Sigmoid colon (tissue), 4 donors: ENCODE data around the gene TSSK2.

Experiments used
- POLR2A ChIP-seq, 2 donors: fragments of 450-650 bp; IDR thresholded peaks; one replicate each; pipeline ENCODE4 v1.6.1; 2016; ENCODE audit warnings: antibody characterized with exemption in 2 of 2, mild to moderate bottlenecking in 2 of 2, moderate library complexity in 2 of 2
- POLR2AphosphoS5 ChIP-seq, 4 donors: sonication (generic); formaldehyde crosslinking; IDR thresholded peaks; one replicate each; pipeline ENCODE4 v1.6.1; 2017; ENCODE audit warnings: antibody characterized with exemption in 4 of 4

DNA sequence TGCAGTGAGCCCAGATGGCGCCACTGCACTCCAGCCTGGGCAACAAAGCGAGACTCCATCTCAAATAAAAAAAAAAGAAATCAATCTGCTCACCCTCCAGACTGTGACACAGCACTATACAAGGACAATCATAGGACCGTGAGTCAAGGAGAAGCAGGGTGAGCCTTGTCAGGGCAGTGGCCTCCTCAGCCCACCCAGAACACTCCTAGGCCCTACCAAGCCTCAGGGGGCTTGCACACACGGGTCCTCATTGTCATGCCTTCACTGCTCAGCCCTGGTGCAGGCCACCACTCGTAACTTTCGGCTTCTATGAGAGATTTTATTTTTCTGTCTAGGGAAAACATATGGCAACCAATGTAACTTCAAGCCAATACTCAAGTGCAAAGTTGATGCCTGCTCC lies 44.7 kb upstream of the TSSK2 start:
- TF ChIP-seq POLR2A (IDR thresholded peaks at IDR 0.05) (no peak), POLR2AphosphoS5 (IDR thresholded peaks at IDR 0.05) (no peak)
